Stomach smooth muscle (tissue), 2 donors: Measurements from ENCODE around the gene ARHGDIA.

Source experiments
- H3K27ac ChIP-seq: one replicate; pipeline ENCODE4 v1.7.0; 2013; ENCODE audit warnings: mild to moderate bottlenecking, low read length, inconsistent platforms
- H3K27me3 ChIP-seq, 2 donors: one replicate each; pipeline ENCODE4 v1.7.0; 2013; ENCODE audit warnings: low read length in 2 of 2; ENCODE audit not compliant: insufficient read depth in 2 of 2, control insufficient read depth in 1 of 2
- H3K36me3 ChIP-seq, 2 donors: one replicate each; pipeline ENCODE4 v1.7.0; 2013; ENCODE audit warnings: low read length in 2 of 2; ENCODE audit not compliant: control insufficient read depth in 2 of 2, insufficient read depth in 2 of 2
- H3K4me1 ChIP-seq: one replicate; pipeline ENCODE4 v1.7.0; 2013; ENCODE audit warnings: low read length; ENCODE audit not compliant: control insufficient read depth, insufficient read depth
- H3K4me3 ChIP-seq, 2 donors: one replicate each; pipeline ENCODE4 v1.7.0; 2013; ENCODE audit warnings: low read length in 2 of 2
- H3K9ac ChIP-seq, 2 donors: one replicate each; pipeline ENCODE4 v1.7.0; 2013; ENCODE audit warnings: low read length in 2 of 2, mild to moderate bottlenecking in 1 of 2
- H3K9me3 ChIP-seq, 2 donors: one replicate each; pipeline ENCODE4 v1.7.0; 2013; ENCODE audit warnings: low read length in 2 of 2; ENCODE audit not compliant: control insufficient read depth in 2 of 2
- donor health status: healthy.
- donor health status: Pancreatic carcinoma.

ARHGDIA gene

DNA sequence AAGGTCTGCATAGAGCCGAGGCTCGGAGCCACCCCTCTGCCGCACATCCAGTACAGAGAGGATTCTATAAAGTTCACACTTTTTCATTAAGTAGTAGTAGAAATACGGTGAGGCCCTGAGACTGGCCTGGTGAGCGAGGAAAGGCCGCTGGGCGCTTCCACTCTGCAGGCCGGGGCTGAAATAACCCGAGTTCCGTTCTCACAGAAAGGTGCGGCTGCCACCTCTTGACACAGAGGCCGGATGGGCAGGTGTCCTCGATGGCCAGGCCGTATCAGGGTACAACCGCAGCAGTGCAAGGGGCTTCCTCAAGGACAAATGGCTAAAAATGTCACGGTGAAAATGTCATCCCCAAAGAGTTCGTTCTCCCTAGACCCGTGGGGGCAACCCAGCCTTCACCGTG is 40.8 kb upstream of the ARHGDIA start:
- no peak overlapping the region for H3K9ac ChIP-seq
- peaks cover 15 to 25% of the 10 kb centered on the region in 2 donors for H3K36me3 ChIP-seq
- H3K4me3 ChIP-seq = no peak overlapping the region
- H3K27ac ChIP-seq = peak overlapping the region; percentile 37
- no peaks in the 10 kb centered on the region for H3K27me3 ChIP-seq
- no peaks in the 10 kb centered on the region for H3K9me3 ChIP-seq
- H3K4me1 ChIP-seq = peaks cover 26% of the 10 kb centered on the region

GRCh38 chr17:81911277-81911961 is 40.3 kb upstream of the ARHGDIA start, which contains the start of gene PCYT2:
TSS of gene PCYT2 (minus strand) at chr17:81911399. CDS start at chr17:81911355, 44 bp downstream.
- H3K9ac ChIP-seq = peak within 1 kb of the TSS; percentile 36 to 59
- peak within 1 kb of the TSS; percentile 70 to 78 for H3K4me3 ChIP-seq
- H3K9me3 ChIP-seq = no peaks in the 10 kb centered on the region
- no peaks in the 10 kb centered on the region for H3K27me3 ChIP-seq
- H3K4me1 ChIP-seq = peaks cover 22% of the 10 kb centered on the region
- peaks cover 15 to 25% of the 10 kb centered on the region in 2 donors for H3K36me3 ChIP-seq
- peak within 1 kb of the TSS; percentile 37 for H3K27ac ChIP-seq

DNA sequence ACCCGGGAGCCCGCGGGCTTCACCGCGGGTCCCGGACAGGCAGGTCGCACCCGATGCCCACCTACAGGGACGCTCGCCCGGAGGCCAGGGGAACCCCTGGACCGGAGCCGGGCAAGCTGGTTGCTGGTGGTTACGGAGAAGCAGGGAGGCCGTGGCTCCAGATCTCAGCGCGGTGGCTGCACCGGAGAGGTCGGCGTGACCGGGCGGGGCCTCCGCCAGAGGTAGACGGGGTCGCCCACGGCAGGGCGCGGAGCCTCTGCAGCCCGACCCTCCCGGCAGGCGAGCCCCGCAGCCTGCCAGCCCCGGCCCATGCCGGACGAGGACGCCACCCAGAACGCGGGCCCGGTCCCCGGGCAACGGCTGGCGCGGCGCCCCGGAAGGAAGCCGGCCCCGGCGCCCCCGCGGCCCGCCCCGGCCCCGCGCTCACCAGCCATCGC is 39.7 kb upstream of the ARHGDIA start:
- peaks cover 19% of the 10 kb centered on the region for H3K4me1 ChIP-seq
- H3K4me3 ChIP-seq = peak overlapping the region; percentile 70 to 78
- H3K9me3 ChIP-seq = no peaks in the 10 kb centered on the region
- no peaks in the 10 kb centered on the region for H3K27me3 ChIP-seq
- H3K9ac ChIP-seq = peak overlapping the region; percentile 36 to 59
- no peak overlapping the region for H3K27ac ChIP-seq
- peaks cover 15 to 25% of the 10 kb centered on the region in 2 donors for H3K36me3 ChIP-seq

DNA sequence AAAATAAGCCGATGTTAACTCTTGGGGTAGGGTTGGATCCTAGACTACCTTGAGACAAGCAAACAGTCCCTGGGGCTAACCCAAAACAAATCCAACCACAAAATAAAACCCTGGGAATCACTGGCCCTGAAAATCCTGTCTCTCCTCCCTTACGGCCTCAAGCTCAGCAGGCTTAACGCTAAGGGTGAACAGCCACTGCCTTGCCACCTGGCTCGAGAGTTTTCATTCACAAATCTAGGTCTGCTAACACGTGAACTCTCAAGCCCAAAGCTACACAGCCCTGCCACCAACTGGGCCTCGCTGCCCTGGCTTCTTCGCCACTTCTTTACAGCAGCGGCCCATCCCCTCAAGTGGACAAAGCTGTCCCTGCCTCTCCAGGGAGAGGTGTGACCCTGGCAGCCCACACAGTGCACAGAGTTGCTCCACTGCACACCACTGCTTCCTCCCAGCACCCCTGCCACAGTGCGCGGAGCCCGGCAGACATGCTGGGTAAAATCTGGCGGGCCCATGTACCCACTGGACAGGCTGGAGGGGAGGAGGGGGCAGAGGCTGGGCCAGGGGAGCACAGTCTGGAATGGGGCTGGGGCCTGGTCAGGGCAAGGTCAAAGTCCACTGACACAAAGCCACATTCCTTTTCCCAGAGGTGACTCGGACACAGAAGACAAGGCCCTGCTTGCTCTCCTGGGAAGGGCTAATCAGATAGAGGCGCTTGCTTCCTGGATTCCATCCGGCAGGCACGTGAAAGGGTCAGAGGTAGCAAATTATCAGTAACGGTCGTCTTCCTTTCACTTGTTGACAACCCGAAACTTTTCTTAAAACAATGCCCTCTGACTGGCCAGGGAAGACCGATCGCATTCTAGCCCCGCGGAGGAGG is 39.1 kb upstream of the ARHGDIA start:
- H3K9me3 ChIP-seq = no peaks in the 10 kb centered on the region
- no peak overlapping the region for H3K27ac ChIP-seq
- peaks cover 16% of the 10 kb centered on the region for H3K4me1 ChIP-seq
- peaks cover 13 to 23% of the 10 kb centered on the region in 2 donors for H3K36me3 ChIP-seq
- no peaks in the 10 kb centered on the region for H3K27me3 ChIP-seq
- H3K9ac ChIP-seq = peak overlapping the region; percentile 36 to 59
- H3K4me3 ChIP-seq = peak overlapping the region; percentile 70 to 78

DNA sequence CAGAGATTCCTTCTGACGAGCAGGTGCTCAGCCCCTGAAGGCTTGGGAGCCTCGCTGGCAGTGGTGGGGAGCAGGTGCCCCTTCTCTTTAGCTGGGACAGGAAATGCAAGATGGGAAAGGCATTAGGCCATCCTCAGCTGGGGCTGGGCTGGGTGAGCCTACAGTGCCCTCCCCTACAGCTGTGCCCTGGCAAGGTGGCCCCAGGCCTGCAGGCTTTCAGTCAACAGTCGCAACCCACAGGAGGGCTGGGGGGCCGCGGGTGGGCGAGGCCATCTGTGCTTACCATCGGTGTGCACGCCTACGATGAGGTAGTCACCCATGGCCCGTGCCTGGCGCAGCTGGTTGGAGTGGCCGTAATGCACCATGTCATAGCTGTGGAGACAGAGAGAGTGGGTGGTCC is 38.1 kb upstream of the ARHGDIA start:
- peaks cover 6 to 13% of the 10 kb centered on the region in 2 donors for H3K36me3 ChIP-seq
- H3K4me3 ChIP-seq = no peak overlapping the region
- H3K27ac ChIP-seq = no peak overlapping the region
- H3K4me1 ChIP-seq = peaks cover 16% of the 10 kb centered on the region
- H3K9me3 ChIP-seq = no peaks in the 10 kb centered on the region
- H3K9ac ChIP-seq = no peak overlapping the region
- no peaks in the 10 kb centered on the region for H3K27me3 ChIP-seq

- Histone ChIP-seq H3K9me3 (no peaks in the 10 kb centered on the region), H3K27ac (no peak overlapping the region), H3K4me3 (no peak overlapping the region), H3K27me3 (no peaks in the 10 kb centered on the region), H3K9ac (no peak overlapping the region), H3K4me1 (peaks cover 16% of the 10 kb centered on the region), H3K36me3 (peaks cover 2 to 9% of the 10 kb centered on the region in 2 donors)
Observed at GRCh38 chr17:81908793-81909192, 37.7 kb upstream of the ARHGDIA start.

- H3K9me3 ChIP-seq = no peaks in the 10 kb centered on the region
- peaks cover 19% of the 10 kb centered on the region for H3K4me1 ChIP-seq
- H3K9ac ChIP-seq = no peak overlapping the region
- peaks cover 0 to 5% of the 10 kb centered on the region in 2 donors for H3K27me3 ChIP-seq
- no peak overlapping the region for H3K27ac ChIP-seq
- no peaks in the 10 kb centered on the region for H3K36me3 ChIP-seq
- H3K4me3 ChIP-seq = no peak overlapping the region
Observed at GRCh38 chr17:81907219-81908145, 36.3 kb upstream of the ARHGDIA start.

GRCh38 chr17:81906476-81907218 is 35.5 kb upstream of the ARHGDIA start:
- Histone ChIP-seq H3K9ac (no peak overlapping the region), H3K4me3 (no peak overlapping the region)

DNA sequence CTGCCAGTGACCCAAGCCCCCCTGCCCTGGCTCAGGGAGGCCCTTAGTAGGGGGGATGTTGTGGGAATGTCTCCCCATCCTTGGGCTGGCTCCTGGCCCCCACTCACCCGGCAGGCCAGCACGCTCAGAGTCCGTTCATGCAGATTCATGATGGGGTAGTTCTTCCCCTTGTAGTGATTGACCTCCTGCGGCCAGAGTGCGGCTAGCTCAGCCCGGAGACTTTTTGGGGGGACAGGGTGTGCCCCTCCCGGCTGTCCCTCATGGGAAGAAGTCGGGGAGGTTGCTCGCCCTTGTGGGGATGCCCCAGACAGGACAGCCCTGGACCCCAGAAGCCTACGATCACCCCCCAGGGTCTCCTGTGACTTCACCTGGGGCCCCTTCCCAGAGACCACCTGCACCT is 34.9 kb upstream of the ARHGDIA start:
- H3K36me3 ChIP-seq = no peaks in the 10 kb centered on the region
- no peak overlapping the region for H3K27ac ChIP-seq
- no peaks in the 10 kb centered on the region for H3K9me3 ChIP-seq
- H3K27me3 ChIP-seq = peaks cover 4 to 19% of the 10 kb centered on the region in 2 donors
- H3K4me3 ChIP-seq = no peak overlapping the region
- H3K4me1 ChIP-seq = peaks cover 24% of the 10 kb centered on the region
- no peak overlapping the region for H3K9ac ChIP-seq

More at GRCh38 chr17:81906476-81907218, 35.5 kb upstream of the ARHGDIA start:
- no peak overlapping the region for H3K27ac ChIP-seq
- no peaks in the 10 kb centered on the region for H3K9me3 ChIP-seq
- peaks cover 23% of the 10 kb centered on the region for H3K4me1 ChIP-seq
- H3K27me3 ChIP-seq = peaks cover 0 to 13% of the 10 kb centered on the region in 2 donors
- no peaks in the 10 kb centered on the region for H3K36me3 ChIP-seq
